ENCODE results near the gene IZUMO1. TPM values are rescaled to one million over a fixed set of nuclear protein-coding genes. Genes with fewer than 3 reads are reported as not detected.

Gene IZUMO1
- total and polyA plus RNA-seq, 9 of the 15 experiments (the other 6 are each of a cell fraction or from before 2014, with no cell fraction given), result 0.14 to 2.1 (median 0.73) TPM

GRCh38 chr19:48780631-48781391, 34.1 kb upstream of the IZUMO1 start (continued):
- peak; percentile 50 to 77 for TF ChIP-seq E2F6 (IDR thresholded peaks at IDR 0.05; ENCODE audit: borderline replicate concordance in 1 of 2, extremely low read depth in 1 of 2, insufficient read depth in 1 of 2, insufficient read length in 1 of 2, low read depth in 1 of 2, low read length in 1 of 2, poor library complexity in 1 of 2, severe bottlenecking in 1 of 2)
- TF ChIP-seq USF2 (CRISPR knock-in tag; IDR thresholded peaks at IDR 0.05), result peak; percentile 90
- 0 out of 2 replicates have a peak, but pooled peaks have one; percentile 60 for TF ChIP-seq CBX1 (IDR thresholded peaks at IDR 0.05; ENCODE audit: low read depth)
- peak; percentile 76 for TF ChIP-seq HMBOX1 (IDR thresholded peaks at IDR 0.05)
- TF ChIP-seq TFE3 (CRISPR knock-in tag; IDR thresholded peaks at IDR 0.05), result peak; percentile 95
- TF ChIP-seq ZNF318 (IDR thresholded peaks at IDR 0.05; ENCODE audit: borderline replicate concordance in 1 of 2, low read depth in 1 of 2), result peak in 1 of 2 experiments; percentile 90; a peak in 2 of 4 replicates
- peak; percentile 54 for TF ChIP-seq ETV1 (tag; conservative IDR thresholded peaks at IDR 0.05; ENCODE audit: low read depth)
- no peak for TF ChIP-seq ELK3 (CRISPR knock-in tag; IDR thresholded peaks at IDR 0.05)
- peak; percentile 58 for TF ChIP-seq GATA2 (CRISPR knock-in tag; IDR thresholded peaks at IDR 0.05)
- TF ChIP-seq POLR2A (conservative IDR thresholded peaks at IDR 0.05), result peak; percentile 48
